ENCODE measurements around the gene IPP.

The IPP gene

GRCh38 chr1:45687014-45687753 is 63.3 kb downstream of the IPP start:
- DNase-seq (ENCODE audit: low spot score): peak; percentile 98
- H3K4me3 ChIP-seq: peak overlapping the region; percentile 85
- H3K27ac ChIP-seq: peak overlapping the region; percentile 94 to 97
- no peak for TF ChIP-seq CTCF (IDR thresholded peaks at IDR 0.05)

GRCh38 chr1:45686288-45687013 is 64.0 kb downstream of the IPP start, which contains the start of gene GPBP1L1:
GPBP1L1 (minus strand) TSS chr1:45686533; CDS start chr1:45659087, 27,446 bp downstream.
- Histone ChIP-seq H3K4me3 (peak within 1 kb of the TSS; percentile 85), H3K27ac (peak within 1 kb of the TSS; percentile 94 to 97)
- peak; percentile 97 for DNase-seq (ENCODE audit: low spot score)
- no peak for TF ChIP-seq CTCF (IDR thresholded peaks at IDR 0.05)

GRCh38 chr1:45686015-45686287 is 64.5 kb downstream of the IPP start:
- no peak for DNase-seq (ENCODE audit: low spot score)
- Histone ChIP-seq H3K4me3 (peak overlapping the region; percentile 85), H3K27ac (peak overlapping the region; percentile 94 to 97)
- TF ChIP-seq CTCF (IDR thresholded peaks at IDR 0.05): no peak

- DNase-seq (ENCODE audit: low spot score): no peak
- Histone ChIP-seq H3K4me3 (peak overlapping the region; percentile 85), H3K27ac (peak overlapping the region; percentile 94 to 97)
- no peak for TF ChIP-seq CTCF (IDR thresholded peaks at IDR 0.05)
Measured at GRCh38 chr1:45685308-45686014, 65.0 kb downstream of the IPP start.

- Histone ChIP-seq H3K4me3 (peak overlapping the region; percentile 20), H3K27ac (no peak overlapping the region)
- no peak for DNase-seq (ENCODE audit: low spot score)
- TF ChIP-seq CTCF (IDR thresholded peaks at IDR 0.05): no peak
Measured at GRCh38 chr1:45684402-45684801, 66.1 kb downstream of the IPP start.

GRCh38 chr1:45682942-45683341 is 67.5 kb downstream of the IPP start:
- no peak for TF ChIP-seq CTCF (IDR thresholded peaks at IDR 0.05)

More at GRCh38 chr1:45682942-45683341, 67.5 kb downstream of the IPP start:
- no peak overlapping the region for H3K4me3 ChIP-seq
- no peak for DNase-seq (ENCODE audit: low spot score)
- H3K27ac ChIP-seq: no peak overlapping the region
